GM12864 (cell line): ENCODE measurements around the gene GPRC5C.

Experiments used
- DNase-seq: peaks from one replicate; pipeline ENCODE4 v3.0.0-alpha.2; 2011; ENCODE audit warnings: low read depth
- H3K4me3 ChIP-seq: 2 replicates; pipeline ENCODE4 v1.5.1; 2011; ENCODE audit warnings: mild to moderate bottlenecking, low read depth, low read length, control low read depth
- TF ChIP-seq, protein P1 (sequence below): IDR thresholded peaks from 2 replicates; pipeline ENCODE4 v1.5.1; 2011; ENCODE audit warnings: low read depth, mild to moderate bottlenecking, moderate library complexity, low read length, control low read depth, inconsistent platforms; ENCODE audit errors: missing control alignments

The GPRC5C gene

GRCh38 chr17:74442670-74443515 is 11.0 kb downstream of the GPRC5C start:
- no peak for DNase-seq
- TF ChIP-seq, protein P1, sequence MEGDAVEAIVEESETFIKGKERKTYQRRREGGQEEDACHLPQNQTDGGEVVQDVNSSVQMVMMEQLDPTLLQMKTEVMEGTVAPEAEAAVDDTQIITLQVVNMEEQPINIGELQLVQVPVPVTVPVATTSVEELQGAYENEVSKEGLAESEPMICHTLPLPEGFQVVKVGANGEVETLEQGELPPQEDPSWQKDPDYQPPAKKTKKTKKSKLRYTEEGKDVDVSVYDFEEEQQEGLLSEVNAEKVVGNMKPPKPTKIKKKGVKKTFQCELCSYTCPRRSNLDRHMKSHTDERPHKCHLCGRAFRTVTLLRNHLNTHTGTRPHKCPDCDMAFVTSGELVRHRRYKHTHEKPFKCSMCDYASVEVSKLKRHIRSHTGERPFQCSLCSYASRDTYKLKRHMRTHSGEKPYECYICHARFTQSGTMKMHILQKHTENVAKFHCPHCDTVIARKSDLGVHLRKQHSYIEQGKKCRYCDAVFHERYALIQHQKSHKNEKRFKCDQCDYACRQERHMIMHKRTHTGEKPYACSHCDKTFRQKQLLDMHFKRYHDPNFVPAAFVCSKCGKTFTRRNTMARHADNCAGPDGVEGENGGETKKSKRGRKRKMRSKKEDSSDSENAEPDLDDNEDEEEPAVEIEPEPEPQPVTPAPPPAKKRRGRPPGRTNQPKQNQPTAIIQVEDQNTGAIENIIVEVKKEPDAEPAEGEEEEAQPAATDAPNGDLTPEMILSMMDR, result no peak
- no peak overlapping the region; the same call in 1 of the 2 replicates for H3K4me3 ChIP-seq

GRCh38 chr17:74443516-74444296 is 11.8 kb downstream of the GPRC5C start:
- TF ChIP-seq, protein P1, result no peak
- H3K4me3 ChIP-seq, result no peak overlapping the region
- DNase-seq, result no peak

GRCh38 chr17:74444406-74444805 is 12.5 kb downstream of the GPRC5C start:
- no peak overlapping the region for H3K4me3 ChIP-seq
- no peak for DNase-seq
- TF ChIP-seq, protein P1, result no peak

DNA sequence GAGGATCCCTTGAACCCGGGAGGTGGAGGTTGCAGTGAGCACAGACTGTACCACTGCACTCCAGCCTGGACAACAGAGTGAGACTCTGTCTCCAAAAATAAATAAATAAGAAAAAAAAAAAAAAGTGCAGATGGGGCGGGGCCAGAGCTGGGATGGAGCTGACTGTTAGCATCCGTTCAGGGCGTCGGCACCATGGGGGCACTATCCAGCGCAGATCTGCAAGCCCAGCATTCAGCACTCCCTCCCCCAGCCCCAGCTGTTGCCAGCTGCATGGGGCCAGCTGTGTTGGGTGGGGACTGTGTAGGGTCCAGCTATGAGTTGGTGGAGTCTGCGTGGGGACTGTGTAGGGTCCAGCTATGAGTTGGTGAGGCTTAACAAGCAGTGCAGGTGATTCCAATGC is 13.3 kb downstream of the GPRC5C start:
- DNase-seq, result no peak
- TF ChIP-seq, protein P1, result no peak
- no peak overlapping the region for H3K4me3 ChIP-seq

DNA sequence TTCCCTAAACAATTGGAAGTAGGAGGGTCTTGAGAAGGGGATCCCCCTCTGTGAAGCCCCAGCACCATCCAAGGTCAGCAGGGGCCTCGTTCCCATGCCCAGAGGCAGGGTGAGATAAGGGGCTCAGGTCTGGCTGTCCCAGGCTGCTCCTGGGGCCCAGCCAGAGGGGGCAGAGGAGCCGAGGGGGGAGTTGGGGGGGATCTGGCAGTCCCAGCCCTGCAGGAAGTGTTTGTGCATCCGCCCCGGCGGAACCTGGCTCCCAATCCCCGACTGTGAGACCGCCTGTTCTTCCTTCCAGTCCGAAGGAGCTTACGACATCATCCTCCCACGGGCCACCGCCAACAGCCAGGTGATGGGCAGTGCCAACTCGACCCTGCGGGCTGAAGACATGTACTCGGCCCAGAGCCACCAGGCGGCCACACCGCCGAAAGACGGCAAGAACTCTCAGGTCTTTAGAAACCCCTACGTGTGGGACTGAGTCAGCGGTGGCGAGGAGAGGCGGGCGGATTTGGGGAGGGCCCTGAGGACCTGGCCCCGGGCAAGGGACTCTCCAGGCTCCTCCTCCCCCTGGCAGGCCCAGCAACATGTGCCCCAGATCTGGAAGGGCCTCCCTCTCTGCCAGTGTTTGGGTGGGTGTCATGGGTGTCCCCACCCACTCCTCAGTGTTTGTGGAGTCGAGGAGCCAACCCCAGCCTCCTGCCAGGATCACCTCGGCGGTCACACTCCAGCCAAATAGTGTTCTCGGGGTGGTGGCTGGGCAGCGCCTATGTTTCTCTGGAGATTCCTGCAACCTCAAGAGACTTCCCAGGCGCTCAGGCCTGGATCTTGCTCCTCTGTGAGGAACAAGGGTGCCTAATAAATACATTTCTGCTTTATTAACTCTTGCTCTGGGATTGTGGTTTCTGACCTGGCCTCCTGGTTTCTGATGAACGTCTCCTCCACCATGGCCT is 14.9 kb downstream of the GPRC5C start:
- no peak overlapping the region for H3K4me3 ChIP-seq
- no peak for DNase-seq
- TF ChIP-seq, protein P1, result peak; percentile 10

DNA sequence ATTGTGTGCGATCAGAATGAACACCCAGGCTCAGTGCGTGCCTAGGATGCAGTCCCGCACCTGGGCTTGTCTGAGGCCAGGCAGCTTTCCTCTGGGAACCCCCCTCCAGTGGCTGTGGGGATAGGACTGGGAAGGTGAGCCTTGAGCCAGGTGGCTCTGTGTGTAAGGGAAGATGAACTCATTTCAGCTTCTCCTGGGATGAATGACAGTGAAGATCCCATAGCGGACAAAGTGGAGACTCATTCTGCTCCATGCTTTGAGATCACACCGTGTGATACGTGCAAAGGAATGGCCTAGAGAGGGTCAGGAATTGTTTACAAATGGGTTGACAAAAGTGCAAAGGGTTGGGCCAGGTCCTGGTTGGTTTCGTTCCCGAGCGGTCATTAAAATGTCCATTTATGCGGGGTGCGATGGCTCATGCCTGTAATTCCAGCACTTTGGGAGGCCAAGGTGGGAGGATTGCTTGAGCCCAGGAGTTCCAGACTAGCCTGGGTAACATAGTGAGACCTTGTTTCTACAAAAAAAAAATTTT is 15.8 kb downstream of the GPRC5C start:
- TF ChIP-seq, protein P1, result no peak
- no peak overlapping the region for H3K4me3 ChIP-seq
- DNase-seq, result no peak
